Thyroid gland (tissue), 4 donors: Measurements from ENCODE around the gene FHIP2A. TPM values are rescaled to one million over a fixed set of nuclear protein-coding genes. Genes with fewer than 3 reads are reported as not detected.

ENCODE experiments used
- DNase-seq, 2 donors: peaks; one replicate each; pipeline ENCODE4 v3.0.0-alpha.2; 2019
- H3K27ac ChIP-seq, 3 donors: fragments of 200-600 bp; sonication (generic); 1 replicate in 2 of 3; 2 replicates in 1 of 3; pipeline ENCODE4 v1.5.1; 2016 to 2019; ENCODE audit warnings: mild to moderate bottlenecking in 1 of 3, moderate library complexity in 1 of 3
- H3K27me3 ChIP-seq: fragments of 200-600 bp; sonication (generic); one replicate; pipeline ENCODE4 v1.5.1; 2019
- H3K36me3 ChIP-seq, 2 donors: fragments of 200-600 bp; sonication (generic); one replicate each; pipeline ENCODE4 v1.5.1; 2016 to 2019
- H3K4me1 ChIP-seq, 2 donors: fragments of 200-600 bp; sonication (generic); one replicate each; pipeline ENCODE4 v1.5.1; 2017 to 2019
- H3K4me3 ChIP-seq, 3 donors: fragments of 200-600 bp; sonication (generic); replicated peaks in 1 of 3; 1 replicate in 2 of 3; 2 replicates in 1 of 3; pipeline ENCODE4 v1.5.1; 2016; ENCODE audit warnings: mild to moderate bottlenecking in 1 of 3
- H3K9me3 ChIP-seq: fragments of 200-600 bp; sonication (generic); one replicate; pipeline ENCODE4 v1.5.1; 2017
- POLR2A ChIP-seq, 2 donors: fragments of 450-650 bp; IDR thresholded peaks; one replicate each; pipeline ENCODE4 v1.6.1; 2017; ENCODE audit warnings: antibody characterized with exemption in 2 of 2, mild to moderate bottlenecking in 2 of 2, moderate library complexity in 1 of 2
- WGBS, 2 donors: methylation state at CpG; one replicate each; pipeline ENCODE4 v1.1.5; 2017; 5-methylcytosine and 5-hydroxymethylcytosine counted together
- intact Hi-C: fragments of 100-400 bp; cut with DNase I; formaldehyde crosslinking; loops from one replicate; pipeline ENCODE4 v1.15.1; 2023
- total RNA-seq, 4 donors: library from RNA; depleted of rRNA; stranded (reverse); fragments of >200 nt; gene quantifications; one replicate each; pipeline ENCODE4 v1.2.3, GENCODE V29; 2016
- TF ChIP-seq, protein P1 (sequence below), 6 experiments: fragments of 200-600 bp in 3 of 6; fragments of 450-650 bp in 3 of 6; sonication (generic) in 3 of 6; IDR thresholded peaks; one replicate each; pipeline ENCODE4 v1.5.1; 2016 to 2019; ENCODE audit warnings: antibody characterized with exemption in 6 of 6, mild to moderate bottlenecking in 2 of 6, inconsistent platforms in 1 of 6, moderate library complexity in 1 of 6

Gene FHIP2A
- total RNA-seq, 4 donors from 2014 or later: 37.8 to 52.3 (median 43.1) TPM

DNA sequence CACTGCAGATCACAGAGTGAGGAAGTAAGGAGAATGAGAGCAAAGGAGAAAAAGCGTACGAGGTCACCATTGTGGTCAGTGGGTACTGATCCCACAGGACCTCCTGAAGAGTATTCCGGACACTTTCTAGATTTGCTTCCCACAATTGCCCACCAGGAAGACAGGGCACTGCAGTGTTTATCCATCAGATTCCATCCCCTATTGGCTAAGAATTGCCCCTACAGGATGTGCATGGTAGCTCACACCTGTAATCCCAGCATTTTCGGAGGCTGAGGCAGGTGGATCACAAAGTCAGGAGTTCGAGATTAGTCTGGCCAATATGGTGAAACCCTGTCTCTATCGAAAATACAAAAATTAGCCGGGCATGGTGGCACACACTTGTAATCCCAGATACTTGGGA lies 5.3 kb upstream of the FHIP2A start:
- intact Hi-C loops: no loop called here

DNA sequence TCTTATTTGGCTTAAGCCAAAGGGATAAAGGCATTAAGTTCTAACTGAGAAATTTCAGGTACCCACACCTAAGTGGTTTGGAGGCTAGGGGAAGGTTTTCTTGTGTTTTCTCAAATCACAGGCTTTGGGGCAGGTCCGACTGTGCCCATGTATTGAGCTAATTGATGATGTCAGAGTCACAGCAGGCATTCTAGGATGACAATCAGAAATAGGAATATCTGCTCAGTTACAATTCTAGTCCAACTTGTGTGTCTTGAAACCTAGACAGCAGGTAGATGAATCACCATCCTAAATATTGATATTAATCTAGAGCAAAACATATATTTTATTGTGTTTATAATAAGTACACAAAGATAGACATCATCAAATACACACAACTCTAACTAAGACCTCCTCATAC lies 2.3 kb upstream of the FHIP2A start:
- Histone ChIP-seq H3K4me3 (no peak overlapping the region), H3K4me1 (peaks cover 13 to 16% of the 10 kb centered on the region in 2 donors), H3K27ac (no peak overlapping the region), H3K27me3 (no peaks in the 10 kb centered on the region), H3K9me3 (no peaks in the 10 kb centered on the region), H3K36me3 (no peaks in the 10 kb centered on the region)
- TF ChIP-seq, protein P1, sequence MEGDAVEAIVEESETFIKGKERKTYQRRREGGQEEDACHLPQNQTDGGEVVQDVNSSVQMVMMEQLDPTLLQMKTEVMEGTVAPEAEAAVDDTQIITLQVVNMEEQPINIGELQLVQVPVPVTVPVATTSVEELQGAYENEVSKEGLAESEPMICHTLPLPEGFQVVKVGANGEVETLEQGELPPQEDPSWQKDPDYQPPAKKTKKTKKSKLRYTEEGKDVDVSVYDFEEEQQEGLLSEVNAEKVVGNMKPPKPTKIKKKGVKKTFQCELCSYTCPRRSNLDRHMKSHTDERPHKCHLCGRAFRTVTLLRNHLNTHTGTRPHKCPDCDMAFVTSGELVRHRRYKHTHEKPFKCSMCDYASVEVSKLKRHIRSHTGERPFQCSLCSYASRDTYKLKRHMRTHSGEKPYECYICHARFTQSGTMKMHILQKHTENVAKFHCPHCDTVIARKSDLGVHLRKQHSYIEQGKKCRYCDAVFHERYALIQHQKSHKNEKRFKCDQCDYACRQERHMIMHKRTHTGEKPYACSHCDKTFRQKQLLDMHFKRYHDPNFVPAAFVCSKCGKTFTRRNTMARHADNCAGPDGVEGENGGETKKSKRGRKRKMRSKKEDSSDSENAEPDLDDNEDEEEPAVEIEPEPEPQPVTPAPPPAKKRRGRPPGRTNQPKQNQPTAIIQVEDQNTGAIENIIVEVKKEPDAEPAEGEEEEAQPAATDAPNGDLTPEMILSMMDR (IDR thresholded peaks at IDR 0.05): no peak
- no peak for TF ChIP-seq POLR2A (IDR thresholded peaks at IDR 0.05)
- intact Hi-C loops: no loop called here
- 77 to 80% methylated on average over 1 of the region's 1 CpG for WGBS, 2 donors
- no peak for DNase-seq

More for the DNA sequence above, 5.3 kb upstream of the FHIP2A start:
- peaks cover 0 to 6% of the 10 kb centered on the region in 2 donors for H3K4me1 ChIP-seq
- no peak for TF ChIP-seq POLR2A (IDR thresholded peaks at IDR 0.05)
- TF ChIP-seq, protein P1 (IDR thresholded peaks at IDR 0.05): no peak
- no peak overlapping the region for H3K27ac ChIP-seq
- no peaks in the 10 kb centered on the region for H3K27me3 ChIP-seq
- no peak overlapping the region for H3K4me3 ChIP-seq
- DNase-seq: no peak
- WGBS, 2 donors: 96 to 98% methylated on average over 7 of the region's 7 CpGs
- no peaks in the 10 kb centered on the region for H3K36me3 ChIP-seq
- H3K9me3 ChIP-seq: no peaks in the 10 kb centered on the region

DNA sequence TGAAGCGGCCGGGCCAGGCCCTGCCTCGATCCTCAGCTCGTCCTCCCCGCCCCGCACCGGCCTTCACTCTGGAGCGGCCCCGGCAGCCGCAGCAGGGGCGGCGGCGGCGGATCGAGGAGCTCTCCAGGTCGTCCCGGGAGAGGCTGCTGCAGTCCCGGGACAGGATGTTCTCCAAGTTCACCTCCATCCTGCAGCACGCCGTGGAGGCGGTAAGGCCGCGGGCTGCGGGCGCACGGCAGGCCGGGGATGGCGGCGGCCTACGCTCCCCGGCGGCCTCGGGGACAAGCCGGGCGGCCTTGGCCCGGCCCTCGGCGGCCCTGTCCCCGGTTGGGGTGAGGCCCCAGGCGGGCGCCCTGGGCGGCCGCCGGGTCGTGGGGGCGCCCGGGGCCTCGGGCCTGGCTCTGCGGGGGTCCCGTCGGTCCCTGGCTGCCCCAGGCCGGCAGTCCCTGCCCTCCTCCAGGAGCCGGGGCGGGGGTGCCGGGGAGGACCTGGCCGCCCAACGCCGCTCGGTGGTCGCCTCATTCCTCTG lies 399 bp downstream of the FHIP2A start:
- Histone ChIP-seq H3K36me3 (no peaks in the 10 kb centered on the region), H3K4me3 (peak overlapping the region; percentile 86 to 98 (median 94)), H3K27ac (peak overlapping the region; percentile 82 to 99 (median 93)), H3K27me3 (no peaks in the 10 kb centered on the region), H3K9me3 (no peaks in the 10 kb centered on the region), H3K4me1 (peaks cover 36 to 41% of the 10 kb centered on the region in 2 donors)
- DNase-seq: peak in 1 of 2 donors; percentile 20
- TF ChIP-seq, protein P1 (IDR thresholded peaks at IDR 0.05): no peak
- no peak for TF ChIP-seq POLR2A (IDR thresholded peaks at IDR 0.05)
- 0% methylated on average over 3 of the region's 60 CpGs; no CpG with 5 or more reads in 1 of the 2 donors for WGBS, 2 donors
- intact Hi-C loops: no loop called here

DNA sequence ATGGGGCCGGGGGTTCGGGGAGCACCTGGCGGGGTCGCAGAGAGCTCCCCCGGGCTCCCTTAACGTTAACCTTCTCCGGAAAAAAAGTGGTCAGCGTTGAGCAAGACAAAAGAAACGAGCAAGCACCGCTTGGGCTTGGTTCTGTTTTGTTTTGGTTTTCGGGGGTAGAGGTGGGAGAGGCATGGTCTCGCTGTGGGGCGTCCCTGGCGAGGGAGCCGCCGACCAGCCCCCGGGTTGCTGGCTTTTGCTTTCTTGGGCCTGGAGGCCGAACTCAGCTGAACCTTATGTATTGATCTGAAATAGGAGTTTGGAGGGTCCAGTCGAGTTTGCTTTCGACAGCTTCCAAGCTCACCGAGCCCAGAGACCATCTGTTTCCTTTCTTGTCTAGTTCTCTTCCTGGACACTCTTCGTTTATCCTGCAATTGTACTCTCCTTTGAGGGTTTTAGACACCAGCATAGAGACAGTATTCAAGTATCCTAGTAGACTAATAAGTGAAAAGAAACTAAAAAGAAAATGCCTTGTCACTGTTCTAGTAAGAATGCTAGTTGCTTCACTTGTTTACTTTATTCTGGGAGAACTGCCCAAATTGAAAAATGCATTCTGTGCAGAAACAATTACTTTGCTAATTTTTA lies 980 bp downstream of the FHIP2A start:
- intact Hi-C loops: no loop called here
- Histone ChIP-seq H3K27me3 (no peaks in the 10 kb centered on the region), H3K4me1 (peaks cover 36 to 41% of the 10 kb centered on the region in 2 donors), H3K9me3 (no peaks in the 10 kb centered on the region), H3K4me3 (peak overlapping the region; percentile 86 to 98 (median 94)), H3K36me3 (no peaks in the 10 kb centered on the region), H3K27ac (peak overlapping the region; percentile 82 to 99 (median 93))
- WGBS, 2 donors: 1% methylated on average over 17 to 21 of the region's 22 CpGs
- peak; percentile 36 to 38 for DNase-seq
- peak; percentile 9 to 73 for TF ChIP-seq POLR2A (IDR thresholded peaks at IDR 0.05)
- TF ChIP-seq, protein P1 (IDR thresholded peaks at IDR 0.05): no peak

DNA sequence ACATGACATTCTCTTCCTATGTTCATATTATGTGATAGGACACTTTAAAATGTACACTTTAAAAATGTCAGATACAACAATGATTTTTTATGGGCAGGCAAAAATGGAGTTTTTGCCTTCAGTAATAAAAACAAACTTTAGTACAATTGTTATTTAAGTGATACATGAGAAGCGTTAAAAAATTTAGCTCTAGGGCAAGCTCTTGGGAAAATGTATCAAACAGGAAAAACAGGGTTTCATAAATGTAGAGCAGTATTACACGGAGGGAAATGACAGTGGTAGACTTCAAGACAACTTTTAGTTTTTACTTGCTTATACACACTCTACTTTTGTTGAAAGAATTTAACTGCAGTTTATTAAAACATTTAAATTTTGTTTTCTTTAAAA lies 1.5 kb downstream of the FHIP2A start:
- WGBS, 2 donors: 4% methylated on average over 2 of the region's 2 CpGs
- DNase-seq: no peak
- no peak for TF ChIP-seq POLR2A (IDR thresholded peaks at IDR 0.05)
- TF ChIP-seq, protein P1 (IDR thresholded peaks at IDR 0.05): no peak
- Histone ChIP-seq H3K27me3 (no peaks in the 10 kb centered on the region), H3K4me1 (peaks cover 36 to 41% of the 10 kb centered on the region in 2 donors), H3K36me3 (no peaks in the 10 kb centered on the region), H3K9me3 (no peaks in the 10 kb centered on the region), H3K27ac (peak overlapping the region; percentile 82 to 99 (median 93)), H3K4me3 (peak overlapping the region in 2 of 3 donors; percentile 94 to 98)
- intact Hi-C loops: no loop called here
